ENCODE results near the gene ENO4. TPM values are rescaled to one million over a fixed set of nuclear protein-coding genes. Genes with fewer than 3 reads are reported as not detected.

The ENO4 gene
- total and polyA plus RNA-seq, 7 experiments from 2014 or later: not detected

DNA sequence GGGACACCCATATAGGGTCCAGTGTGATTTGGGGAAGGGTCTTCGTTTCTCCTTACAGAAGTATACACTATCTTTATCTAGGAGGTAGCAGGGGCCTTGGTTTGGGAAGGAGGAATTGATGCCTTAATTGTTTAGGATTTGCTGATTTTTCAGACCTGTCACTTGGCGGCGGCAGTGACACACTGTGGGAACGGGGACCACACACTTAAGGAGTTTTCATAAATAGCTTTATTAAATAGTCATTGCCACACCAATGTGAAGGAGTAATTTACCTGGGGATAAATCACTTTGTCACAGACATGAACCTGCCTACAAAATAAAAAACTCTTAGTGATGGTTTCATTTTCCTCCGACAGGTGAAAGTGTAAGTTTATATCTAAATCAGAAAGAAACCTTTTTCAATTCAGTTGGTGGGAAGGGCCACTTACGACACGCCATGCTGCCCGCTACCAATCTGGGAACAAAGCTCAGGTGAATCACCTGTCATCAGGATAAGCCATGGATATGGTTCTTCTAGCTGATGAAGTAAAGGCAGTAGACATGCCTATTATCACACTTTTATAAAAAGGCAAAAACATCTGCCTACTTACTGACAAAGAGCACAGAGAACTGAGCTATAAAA, 12.3 kb upstream of the ENO4 start:
- no peak for ATAC-seq
- H3K4me1 ChIP-seq (ENCODE audit: control insufficient read depth in 2 of 2, insufficient read depth in 2 of 2, low read length in 2 of 2): no peaks in the 10 kb centered on the region
- H3K27ac Mint-ChIP-seq: no peak overlapping the region
- no peaks in the 10 kb centered on the region for H3K36me3 ChIP-seq (ENCODE audit: control insufficient read depth in 2 of 3, insufficient read depth in 3 of 3, low read length in 3 of 3)
- no peaks in the 10 kb centered on the region for H3K9me3 Mint-ChIP-seq
- H3K9me3 ChIP-seq (ENCODE audit: control insufficient read depth in 2 of 3, low read length in 3 of 3): no peaks in the 10 kb centered on the region
- H3K4me1 Mint-ChIP-seq: no peaks in the 10 kb centered on the region
- H3K36me3 Mint-ChIP-seq: no peaks in the 10 kb centered on the region
- H3K27me3 Mint-ChIP-seq: peaks cover 0 to 27% (median 9%) of the 10 kb centered on the region in 5 donors
- ChIA-PET CTCF (no interaction called here), POLR2A (no interaction called here)
- DNase-seq: no peak
- no peak overlapping the region for H3K4me3 ChIP-seq (ENCODE audit: low read length)
- no peak overlapping the region for H3K4me3 Mint-ChIP-seq
- no peak overlapping the region for H3K27ac ChIP-seq (ENCODE audit: low read depth, low read length)
- intact Hi-C loops (cut with micrococcal nuclease): no loop called here
- no peaks in the 10 kb centered on the region for H3K27me3 ChIP-seq (ENCODE audit: control insufficient read depth in 2 of 2, insufficient read depth in 2 of 2, low read length in 2 of 2)

DNA sequence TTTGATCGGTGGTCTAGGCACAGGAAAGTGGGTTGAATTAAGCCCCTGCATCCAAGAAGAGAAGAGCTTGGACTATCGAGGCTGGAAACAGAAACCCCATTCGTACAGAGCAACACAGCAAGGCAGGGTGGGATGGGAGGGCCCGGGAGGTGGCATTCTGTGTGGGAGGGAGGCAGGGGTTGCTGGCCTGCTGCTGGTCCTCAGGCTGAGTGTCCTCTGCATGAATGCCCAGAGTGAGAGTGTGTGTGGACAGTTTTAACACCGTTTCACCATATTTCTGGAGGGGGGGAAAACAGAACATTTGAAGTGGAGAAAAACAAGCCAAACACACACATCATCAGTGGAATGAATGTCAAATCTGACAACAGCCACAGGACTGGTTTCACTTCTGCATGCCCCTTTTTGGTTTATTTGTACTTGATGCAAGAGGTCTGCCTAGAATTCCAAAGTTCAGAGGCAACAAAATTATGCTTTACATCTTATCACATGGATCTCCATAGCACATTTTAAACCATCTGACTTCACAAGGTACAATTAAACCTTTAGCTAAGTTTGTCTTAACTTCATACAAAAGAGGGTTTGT, 11.1 kb upstream of the ENO4 start:
- Histone ChIP-seq H3K4me1 (ENCODE audit: control insufficient read depth in 2 of 2, insufficient read depth in 2 of 2, low read length in 2 of 2) (no peaks in the 10 kb centered on the region), H3K36me3 (ENCODE audit: control insufficient read depth in 2 of 3, insufficient read depth in 3 of 3, low read length in 3 of 3) (no peaks in the 10 kb centered on the region), H3K4me3 (ENCODE audit: low read length) (no peak overlapping the region), H3K9me3 (ENCODE audit: control insufficient read depth in 2 of 3, low read length in 3 of 3) (no peaks in the 10 kb centered on the region), H3K27me3 (ENCODE audit: control insufficient read depth in 2 of 2, insufficient read depth in 2 of 2, low read length in 2 of 2) (no peaks in the 10 kb centered on the region), H3K27ac (ENCODE audit: low read depth, low read length) (no peak overlapping the region)
- Mint-ChIP-seq H3K4me1 (no peaks in the 10 kb centered on the region), H3K36me3 (no peaks in the 10 kb centered on the region), H3K4me3 (no peak overlapping the region), H3K9me3 (no peaks in the 10 kb centered on the region), H3K27me3 (peaks cover 0 to 31% (median 5%) of the 10 kb centered on the region in 5 donors), H3K27ac (no peak overlapping the region)
- POLR2A ChIA-PET: no interaction called here
- ATAC-seq (no peak), DNase-seq (no peak)
- intact Hi-C loops (cut with micrococcal nuclease): no loop called here
- CTCF ChIA-PET: no interaction called here

DNA sequence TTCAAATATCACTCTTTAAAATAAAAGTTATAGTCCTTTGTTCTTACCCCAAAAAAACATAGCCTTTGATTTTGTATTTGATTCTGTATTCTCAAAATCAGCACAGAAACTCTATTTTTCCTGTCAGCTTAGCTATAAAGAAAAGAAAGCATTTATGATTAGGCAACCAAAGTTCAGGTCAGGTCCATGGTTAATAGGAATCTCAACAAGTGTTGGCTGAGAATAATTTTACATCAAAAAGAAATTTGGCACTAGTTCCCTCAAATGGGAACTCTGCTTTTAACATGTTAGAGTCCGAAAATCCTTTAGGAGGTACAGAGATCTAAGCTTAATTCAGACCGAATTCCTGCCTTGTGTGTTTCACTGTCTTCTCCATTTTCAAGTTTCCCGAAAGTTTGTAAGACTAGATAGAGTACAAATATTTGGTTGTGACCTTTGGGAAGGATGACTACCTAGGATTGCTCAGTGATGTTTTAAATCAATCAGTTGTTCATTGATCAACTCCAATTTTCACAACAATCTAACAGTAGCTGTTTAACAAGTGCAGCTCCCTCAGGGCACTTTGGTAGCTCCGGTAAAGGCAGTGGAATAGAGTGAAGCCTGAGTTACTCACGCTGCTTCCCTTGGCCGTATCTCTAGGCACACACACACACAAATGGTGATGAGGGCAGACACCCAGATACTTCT, 8.8 kb upstream of the ENO4 start:
- POLR2A ChIA-PET: no interaction called here
- Mint-ChIP-seq H3K27me3 (peaks cover 3 to 25% (median 8%) of the 10 kb centered on the region in 5 donors), H3K27ac (no peak overlapping the region), H3K36me3 (no peaks in the 10 kb centered on the region), H3K4me1 (no peaks in the 10 kb centered on the region), H3K9me3 (no peaks in the 10 kb centered on the region), H3K4me3 (no peak overlapping the region)
- intact Hi-C loops (cut with micrococcal nuclease): no loop called here
- Histone ChIP-seq H3K27ac (ENCODE audit: low read depth, low read length) (no peak overlapping the region), H3K36me3 (ENCODE audit: control insufficient read depth in 2 of 3, insufficient read depth in 3 of 3, low read length in 3 of 3) (no peaks in the 10 kb centered on the region), H3K4me1 (ENCODE audit: control insufficient read depth in 2 of 2, insufficient read depth in 2 of 2, low read length in 2 of 2) (no peaks in the 10 kb centered on the region), H3K27me3 (ENCODE audit: control insufficient read depth in 2 of 2, insufficient read depth in 2 of 2, low read length in 2 of 2) (no peaks in the 10 kb centered on the region), H3K4me3 (ENCODE audit: low read length) (no peak overlapping the region), H3K9me3 (ENCODE audit: control insufficient read depth in 2 of 3, low read length in 3 of 3) (no peaks in the 10 kb centered on the region)
- DNase-seq: no peak
- CTCF ChIA-PET: no interaction called here
- ATAC-seq: no peak

DNA sequence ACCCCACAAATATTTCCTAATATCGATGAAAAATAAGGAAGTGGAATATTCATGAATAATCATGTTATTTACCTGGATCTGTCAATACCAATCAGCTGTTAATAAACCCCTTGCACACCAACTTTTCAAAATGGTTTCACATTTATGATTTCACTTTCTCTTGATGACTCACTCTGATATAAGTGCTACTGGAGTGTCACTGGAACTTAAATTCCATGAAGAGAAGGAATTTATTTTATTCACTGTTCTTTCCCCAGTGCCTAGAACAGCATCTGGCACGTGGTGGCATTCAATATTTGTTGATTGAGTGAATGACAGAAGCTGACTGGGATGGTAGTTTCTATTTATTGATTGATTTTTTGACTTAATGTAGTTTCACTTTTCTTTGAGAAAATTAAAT, 3.5 kb upstream of the ENO4 start:
- POLR2A ChIA-PET: no interaction called here

DNA sequence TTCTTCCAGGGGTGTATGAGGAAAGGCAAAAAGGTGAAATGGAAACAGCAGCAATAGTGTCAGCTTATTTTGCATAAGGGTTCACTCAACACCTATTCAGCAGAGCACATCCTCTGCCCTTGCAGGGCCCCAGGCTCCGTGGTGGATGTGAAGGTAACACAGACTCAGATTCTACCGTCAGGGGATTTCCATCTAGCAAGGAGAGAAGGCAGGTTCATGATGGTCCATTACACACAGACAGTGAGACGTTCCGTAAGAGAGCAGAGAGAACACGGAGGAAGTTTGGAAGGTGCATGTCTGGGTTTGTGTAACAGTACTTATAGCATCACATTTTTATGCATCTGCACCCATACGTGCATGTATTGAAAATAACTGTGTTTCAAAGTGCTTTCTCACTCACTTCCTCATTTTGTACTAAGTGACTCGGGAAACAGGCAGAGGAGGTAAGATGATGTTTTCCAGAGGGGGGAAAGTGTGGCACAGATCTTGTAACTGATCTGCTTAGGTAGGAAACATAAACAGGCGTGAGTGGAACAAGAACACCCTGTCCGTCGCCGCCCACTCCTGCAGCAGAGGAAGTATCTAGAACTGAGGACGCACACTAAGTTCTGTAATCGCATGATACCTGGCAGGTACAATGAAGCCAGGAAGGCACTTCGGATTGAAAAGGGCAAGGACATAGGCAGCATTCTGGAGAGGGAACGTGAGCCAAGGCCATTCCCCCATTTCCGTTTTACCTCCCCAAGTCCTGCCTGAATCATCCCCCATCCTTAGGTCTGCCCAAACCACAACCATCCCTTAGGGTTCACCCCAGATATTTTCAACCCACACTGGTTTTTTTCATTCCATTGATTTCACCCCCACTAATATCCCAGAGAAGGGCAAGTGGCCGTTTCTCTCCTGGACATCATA, 1.0 kb upstream of the ENO4 start:
- ChIA-PET CTCF (no interaction called here), POLR2A (no interaction called here)
- Mint-ChIP-seq H3K27ac (no peak overlapping the region), H3K4me1 (peaks cover 0 to 18% (median 11%) of the 10 kb centered on the region in 7 donors), H3K36me3 (peaks cover 0 to 3% (median 0%) of the 10 kb centered on the region in 5 donors), H3K27me3 (peaks cover 48 to 68% (median 68%) of the 10 kb centered on the region in 5 donors), H3K9me3 (peaks cover 0 to 3% (median 0%) of the 10 kb centered on the region in 11 donors), H3K4me3 (peak overlapping the region in 5 of 10 donors; percentile 0 to 64 (median 39))
- peaks cover 0 to 6% of the 10 kb centered on the region in 2 donors for H3K4me1 ChIP-seq (ENCODE audit: control insufficient read depth in 2 of 2, insufficient read depth in 2 of 2, low read length in 2 of 2)
- intact Hi-C loops (cut with micrococcal nuclease): no loop called here
- H3K27me3 ChIP-seq (ENCODE audit: control insufficient read depth in 2 of 2, insufficient read depth in 2 of 2, low read length in 2 of 2): peaks cover 0 to 8% of the 10 kb centered on the region in 2 donors
- no peak overlapping the region for H3K4me3 ChIP-seq (ENCODE audit: low read length)
- H3K36me3 ChIP-seq (ENCODE audit: control insufficient read depth in 2 of 3, insufficient read depth in 3 of 3, low read length in 3 of 3): no peaks in the 10 kb centered on the region
- no peaks in the 10 kb centered on the region for H3K9me3 ChIP-seq (ENCODE audit: control insufficient read depth in 2 of 3, low read length in 3 of 3)
- H3K27ac ChIP-seq (ENCODE audit: low read depth, low read length): no peak overlapping the region
- DNase-seq (no peak), ATAC-seq (peak; percentile 53)

More for the DNA sequence above, 3.5 kb upstream of the ENO4 start:
- DNase-seq: no peak
- Histone ChIP-seq H3K27me3 (ENCODE audit: control insufficient read depth in 2 of 2, insufficient read depth in 2 of 2, low read length in 2 of 2) (peaks cover 0 to 3% of the 10 kb centered on the region in 2 donors), H3K36me3 (ENCODE audit: control insufficient read depth in 2 of 3, insufficient read depth in 3 of 3, low read length in 3 of 3) (no peaks in the 10 kb centered on the region), H3K4me1 (ENCODE audit: control insufficient read depth in 2 of 2, insufficient read depth in 2 of 2, low read length in 2 of 2) (peaks cover 0 to 6% of the 10 kb centered on the region in 2 donors), H3K9me3 (ENCODE audit: control insufficient read depth in 2 of 3, low read length in 3 of 3) (no peaks in the 10 kb centered on the region), H3K27ac (ENCODE audit: low read depth, low read length) (no peak overlapping the region), H3K4me3 (ENCODE audit: low read length) (no peak overlapping the region)
- no peak for ATAC-seq
- H3K4me1 Mint-ChIP-seq: peaks cover 0 to 18% (median 11%) of the 10 kb centered on the region in 7 donors
- intact Hi-C loops (cut with micrococcal nuclease): no loop called here
- no peak overlapping the region for H3K4me3 Mint-ChIP-seq
- peaks cover 0 to 2% (median 0%) of the 10 kb centered on the region in 11 donors for H3K9me3 Mint-ChIP-seq
- H3K27ac Mint-ChIP-seq: no peak overlapping the region
- CTCF ChIA-PET: no interaction called here
- peaks cover 39 to 52% (median 49%) of the 10 kb centered on the region in 5 donors for H3K27me3 Mint-ChIP-seq
- H3K36me3 Mint-ChIP-seq: peaks cover 0 to under 1% (median 0%) of the 10 kb centered on the region in 5 donors

DNA sequence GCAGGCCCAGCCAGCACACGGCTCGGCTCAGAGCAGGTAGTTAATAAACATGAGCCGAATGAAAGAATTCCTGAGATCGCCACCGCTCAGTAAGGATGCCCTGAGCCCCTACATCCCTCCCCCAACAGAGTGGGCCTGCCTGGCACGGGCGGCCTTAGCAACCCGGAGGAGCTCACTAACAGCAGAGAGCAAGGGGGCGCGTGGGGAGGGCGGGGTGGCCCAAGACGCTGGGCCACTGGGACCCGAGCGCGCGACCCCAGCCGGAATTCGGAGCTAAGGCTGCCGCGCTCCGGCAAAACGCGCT, 403 bp upstream of the ENO4 start:
- intact Hi-C loops (cut with micrococcal nuclease): no loop called here
- H3K4me1 ChIP-seq (ENCODE audit: control insufficient read depth in 2 of 2, insufficient read depth in 2 of 2, low read length in 2 of 2): peaks cover 0 to 6% of the 10 kb centered on the region in 2 donors
- Mint-ChIP-seq H3K36me3 (peaks cover 0 to 3% (median 0%) of the 10 kb centered on the region in 5 donors), H3K4me1 (peaks cover 0 to 18% (median 11%) of the 10 kb centered on the region in 7 donors), H3K27ac (no peak overlapping the region), H3K4me3 (peak overlapping the region in 5 of 10 donors; percentile 0 to 64 (median 39)), H3K27me3 (peaks cover 48 to 69% (median 68%) of the 10 kb centered on the region in 5 donors), H3K9me3 (peaks cover 0 to 3% (median 0%) of the 10 kb centered on the region in 11 donors)
- peaks cover 0 to 8% of the 10 kb centered on the region in 2 donors for H3K27me3 ChIP-seq (ENCODE audit: control insufficient read depth in 2 of 2, insufficient read depth in 2 of 2, low read length in 2 of 2)
- H3K4me3 ChIP-seq (ENCODE audit: low read length): no peak overlapping the region
- DNase-seq (no peak), ATAC-seq (no peak)
- H3K36me3 ChIP-seq (ENCODE audit: control insufficient read depth in 2 of 3, insufficient read depth in 3 of 3, low read length in 3 of 3): no peaks in the 10 kb centered on the region
- ChIA-PET CTCF (no interaction called here), POLR2A (no interaction called here)
- no peaks in the 10 kb centered on the region for H3K9me3 ChIP-seq (ENCODE audit: control insufficient read depth in 2 of 3, low read length in 3 of 3)
- H3K27ac ChIP-seq (ENCODE audit: low read depth, low read length): no peak overlapping the region
